ENCODE measurements around the gene PIM1. TPM values are rescaled to one million over a fixed set of nuclear protein-coding genes. Genes with fewer than 3 reads are reported as not detected.

PIM1 gene
- total RNA-seq, 1 donor from 2014 or later: 182 TPM

GRCh38 chr6:37131104-37131959 is 38.6 kb upstream of the PIM1 start:
- peaks cover 28% of the 10 kb centered on the region for H3K4me1 Mint-ChIP-seq (ENCODE audit: low read depth)
- H3K4me3 Mint-ChIP-seq: no peak overlapping the region

GRCh38 chr6:37131960-37132253 is 38.0 kb upstream of the PIM1 start:
- Mint-ChIP-seq H3K4me1 (ENCODE audit: low read depth) (peaks cover 34% of the 10 kb centered on the region), H3K4me3 (no peak overlapping the region), H3K36me3 (ENCODE audit: low read depth) (no peaks in the 10 kb centered on the region), H3K9me3 (no peaks in the 10 kb centered on the region), H3K27me3 (ENCODE audit: insufficient read depth) (no peaks in the 10 kb centered on the region), H3K27ac (no peak overlapping the region)
- no peak for DNase-seq (ENCODE audit: low spot score)
- intact Hi-C loops (cut with micrococcal nuclease): no loop called here

More at GRCh38 chr6:37131104-37131959, 38.6 kb upstream of the PIM1 start:
- Mint-ChIP-seq H3K36me3 (ENCODE audit: low read depth) (no peaks in the 10 kb centered on the region), H3K9me3 (no peaks in the 10 kb centered on the region), H3K27ac (no peak overlapping the region), H3K27me3 (ENCODE audit: insufficient read depth) (peaks cover 3% of the 10 kb centered on the region)
- intact Hi-C loops (cut with micrococcal nuclease): no loop called here
- DNase-seq (ENCODE audit: low spot score): no peak

GRCh38 chr6:37134036-37134395 is 35.9 kb upstream of the PIM1 start:
- Mint-ChIP-seq H3K9me3 (no peaks in the 10 kb centered on the region), H3K4me3 (no peak overlapping the region), H3K27me3 (ENCODE audit: insufficient read depth) (no peaks in the 10 kb centered on the region), H3K36me3 (ENCODE audit: low read depth) (peaks cover 1% of the 10 kb centered on the region), H3K27ac (no peak overlapping the region), H3K4me1 (ENCODE audit: low read depth) (peaks cover 50% of the 10 kb centered on the region)
- DNase-seq (ENCODE audit: low spot score): no peak
- intact Hi-C loops (cut with micrococcal nuclease): no loop called here

- Mint-ChIP-seq H3K27ac (no peak overlapping the region), H3K9me3 (no peaks in the 10 kb centered on the region), H3K4me3 (no peak overlapping the region), H3K27me3 (ENCODE audit: insufficient read depth) (no peaks in the 10 kb centered on the region), H3K4me1 (ENCODE audit: low read depth) (peaks cover 50% of the 10 kb centered on the region), H3K36me3 (ENCODE audit: low read depth) (peaks cover 1% of the 10 kb centered on the region)
- intact Hi-C loops (cut with micrococcal nuclease): loop anchor here (5.0 kb wide), 1 partner anchor 32 kb away; no protein-coding TSS in a partner anchor
- DNase-seq (ENCODE audit: low spot score): no peak
Measured at GRCh38 chr6:37134396-37135191, 35.4 kb upstream of the PIM1 start.

GRCh38 chr6:37135835-37136694 is 33.9 kb upstream of the PIM1 start:
- no peak for DNase-seq (ENCODE audit: low spot score)
- no peaks in the 10 kb centered on the region for H3K27me3 Mint-ChIP-seq (ENCODE audit: insufficient read depth)
- no peak overlapping the region for H3K4me3 Mint-ChIP-seq
- no peak overlapping the region for H3K27ac Mint-ChIP-seq
- H3K36me3 Mint-ChIP-seq (ENCODE audit: low read depth): peaks cover 1% of the 10 kb centered on the region
- intact Hi-C loops (cut with micrococcal nuclease): loop anchor here (5.0 kb wide), 1 partner anchor 34 kb away; no protein-coding TSS in a partner anchor
- no peaks in the 10 kb centered on the region for H3K9me3 Mint-ChIP-seq
- peaks cover 42% of the 10 kb centered on the region for H3K4me1 Mint-ChIP-seq (ENCODE audit: low read depth)

- H3K4me3 Mint-ChIP-seq: no peak overlapping the region
- DNase-seq (ENCODE audit: low spot score): no peak
- no peaks in the 10 kb centered on the region for H3K9me3 Mint-ChIP-seq
- H3K27me3 Mint-ChIP-seq (ENCODE audit: insufficient read depth): no peaks in the 10 kb centered on the region
- peaks cover 1% of the 10 kb centered on the region for H3K36me3 Mint-ChIP-seq (ENCODE audit: low read depth)
- H3K4me1 Mint-ChIP-seq (ENCODE audit: low read depth): peaks cover 49% of the 10 kb centered on the region
- intact Hi-C loops (cut with micrococcal nuclease): loop anchor here (1.0 to 5.0 kb wide), 5 partner anchors 18 to 89 kb away; no protein-coding TSS in a partner anchor
- peak overlapping the region; percentile 95 for H3K27ac Mint-ChIP-seq
Measured at GRCh38 chr6:37136821-37137200, 33.1 kb upstream of the PIM1 start.

- intact Hi-C loops (cut with micrococcal nuclease): loop anchor here (1.0 to 5.0 kb wide), 5 partner anchors 18 to 89 kb away; no protein-coding TSS in a partner anchor
Measured at GRCh38 chr6:37137201-37138090, 32.5 kb upstream of the PIM1 start.

GRCh38 chr6:37138856-37139229 is 31.1 kb upstream of the PIM1 start:
- no peak overlapping the region for H3K27ac Mint-ChIP-seq

More at GRCh38 chr6:37137201-37138090, 32.5 kb upstream of the PIM1 start:
- peaks cover 51% of the 10 kb centered on the region for H3K4me1 Mint-ChIP-seq (ENCODE audit: low read depth)
- peak overlapping the region; percentile 95 for H3K27ac Mint-ChIP-seq
- no peaks in the 10 kb centered on the region for H3K27me3 Mint-ChIP-seq (ENCODE audit: insufficient read depth)
- H3K9me3 Mint-ChIP-seq: no peaks in the 10 kb centered on the region
- peak; percentile 6 for DNase-seq (ENCODE audit: low spot score)
- peaks cover 1% of the 10 kb centered on the region for H3K36me3 Mint-ChIP-seq (ENCODE audit: low read depth)
- H3K4me3 Mint-ChIP-seq: peak overlapping the region; percentile 47

GRCh38 chr6:37139230-37139962 is 30.6 kb upstream of the PIM1 start:
- no peak overlapping the region for H3K27ac Mint-ChIP-seq
- no peaks in the 10 kb centered on the region for H3K27me3 Mint-ChIP-seq (ENCODE audit: insufficient read depth)
- no peak overlapping the region for H3K4me3 Mint-ChIP-seq
- peaks cover 53% of the 10 kb centered on the region for H3K4me1 Mint-ChIP-seq (ENCODE audit: low read depth)
- H3K9me3 Mint-ChIP-seq: no peaks in the 10 kb centered on the region
- peaks cover 1% of the 10 kb centered on the region for H3K36me3 Mint-ChIP-seq (ENCODE audit: low read depth)
- intact Hi-C loops (cut with micrococcal nuclease): loop anchor here (5.0 kb wide), 1 partner anchor 37 kb away; no protein-coding TSS in a partner anchor
- no peak for DNase-seq (ENCODE audit: low spot score)

More at GRCh38 chr6:37138856-37139229, 31.1 kb upstream of the PIM1 start:
- Mint-ChIP-seq H3K27me3 (ENCODE audit: insufficient read depth) (no peaks in the 10 kb centered on the region), H3K4me1 (ENCODE audit: low read depth) (peaks cover 57% of the 10 kb centered on the region), H3K4me3 (no peak overlapping the region), H3K36me3 (ENCODE audit: low read depth) (peaks cover 1% of the 10 kb centered on the region), H3K9me3 (no peaks in the 10 kb centered on the region)
- intact Hi-C loops (cut with micrococcal nuclease): loop anchor here (5.0 kb wide), 1 partner anchor 37 kb away; no protein-coding TSS in a partner anchor
- no peak for DNase-seq (ENCODE audit: low spot score)

- peaks cover 1% of the 10 kb centered on the region for H3K36me3 Mint-ChIP-seq (ENCODE audit: low read depth)
- H3K9me3 Mint-ChIP-seq: no peaks in the 10 kb centered on the region
- no peaks in the 10 kb centered on the region for H3K27me3 Mint-ChIP-seq (ENCODE audit: insufficient read depth)
- no peak for DNase-seq (ENCODE audit: low spot score)
- peaks cover 47% of the 10 kb centered on the region for H3K4me1 Mint-ChIP-seq (ENCODE audit: low read depth)
- no peak overlapping the region for H3K4me3 Mint-ChIP-seq
- intact Hi-C loops (cut with micrococcal nuclease): no loop called here
- H3K27ac Mint-ChIP-seq: no peak overlapping the region
Measured at GRCh38 chr6:37140145-37140544, 29.8 kb upstream of the PIM1 start.

- intact Hi-C loops (cut with micrococcal nuclease): no loop called here
- DNase-seq (ENCODE audit: low spot score): no peak
- Mint-ChIP-seq H3K4me3 (no peak overlapping the region), H3K4me1 (ENCODE audit: low read depth) (peaks cover 43% of the 10 kb centered on the region), H3K36me3 (ENCODE audit: low read depth) (peaks cover 1% of the 10 kb centered on the region), H3K9me3 (no peaks in the 10 kb centered on the region), H3K27me3 (ENCODE audit: insufficient read depth) (no peaks in the 10 kb centered on the region), H3K27ac (peak overlapping the region; percentile 55)
Measured at GRCh38 chr6:37141281-37142049, 28.5 kb upstream of the PIM1 start.
